Limb (tissue), 2 donors: ENCODE data around the gene DDX5.

Source experiments
- DNase-seq, 2 donors: peaks; one replicate each; pipeline ENCODE4 v3.0.0-alpha.2; 2016; ENCODE audit errors: extremely low spot score in 2 of 2

The DDX5 gene

GRCh38 chr17:64448665-64449512 lies 57.2 kb downstream of the DDX5 start, which contains the start of gene MILR1:
Gene MILR1, plus strand, starts transcription at chr17:64449115. Its CDS starts 54 bp downstream, at chr17:64449169.
- no peak for DNase-seq
